ENCODE results near the gene MRGPRF.

MRGPRF gene, protein sequence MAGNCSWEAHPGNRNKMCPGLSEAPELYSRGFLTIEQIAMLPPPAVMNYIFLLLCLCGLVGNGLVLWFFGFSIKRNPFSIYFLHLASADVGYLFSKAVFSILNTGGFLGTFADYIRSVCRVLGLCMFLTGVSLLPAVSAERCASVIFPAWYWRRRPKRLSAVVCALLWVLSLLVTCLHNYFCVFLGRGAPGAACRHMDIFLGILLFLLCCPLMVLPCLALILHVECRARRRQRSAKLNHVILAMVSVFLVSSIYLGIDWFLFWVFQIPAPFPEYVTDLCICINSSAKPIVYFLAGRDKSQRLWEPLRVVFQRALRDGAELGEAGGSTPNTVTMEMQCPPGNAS

DNA sequence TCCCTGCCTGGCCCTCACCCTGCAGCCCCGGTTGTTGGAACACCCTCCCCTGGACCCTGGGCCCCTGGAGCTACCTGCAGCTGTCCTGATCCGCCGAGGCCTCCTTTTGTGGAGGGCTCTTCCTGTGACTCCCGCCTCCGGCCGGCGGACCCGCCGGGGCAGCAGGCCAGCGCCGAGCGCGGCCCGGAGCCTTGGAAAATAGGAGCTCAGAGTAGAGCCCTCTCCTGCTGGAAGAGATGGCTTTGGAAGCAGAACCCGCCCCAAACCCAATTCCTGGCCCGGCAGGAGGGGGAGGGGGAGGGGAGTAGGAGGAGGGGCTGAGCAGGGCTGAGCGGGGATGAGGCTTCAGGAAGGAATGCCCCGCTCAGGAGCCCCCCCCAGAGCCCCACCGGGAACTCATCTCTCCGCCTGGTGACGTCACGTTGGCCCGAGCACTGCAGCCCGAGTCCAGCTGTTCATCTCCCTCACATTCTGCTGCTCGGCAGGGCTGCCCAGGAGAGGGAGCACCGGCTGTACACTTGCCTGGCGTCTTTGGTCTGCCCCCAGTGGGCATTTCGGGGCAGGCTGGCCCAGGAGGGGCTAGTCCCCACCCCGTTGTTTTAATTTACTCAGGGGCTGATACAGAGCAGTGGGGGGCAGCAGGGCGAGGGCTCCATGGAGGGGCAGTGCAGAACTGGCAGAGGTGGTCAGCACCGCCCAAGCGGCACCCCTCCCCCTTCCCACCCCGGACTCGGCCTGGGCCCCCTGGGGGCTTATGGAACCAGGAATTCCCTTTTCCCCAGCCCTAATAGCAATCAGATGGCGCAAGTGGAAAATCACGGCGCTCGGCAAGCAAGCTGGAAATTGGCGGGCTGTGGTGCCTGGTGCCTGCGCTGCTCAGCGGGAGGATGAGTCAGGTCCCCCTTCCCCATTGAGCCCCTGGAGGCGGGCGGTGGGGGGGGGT, at the start of gene MRGPRF:
Gene MRGPRF (minus strand): TSS at position 238 of the 943 bp plus-strand sequence. CDS start 3,345 bp downstream, outside the sequence.
- in situ Hi-C loops (cut with HindIII; ENCODE audit: low sequenced_read_pairs): no loop called here
- TF ChIP-seq, protein P1, sequence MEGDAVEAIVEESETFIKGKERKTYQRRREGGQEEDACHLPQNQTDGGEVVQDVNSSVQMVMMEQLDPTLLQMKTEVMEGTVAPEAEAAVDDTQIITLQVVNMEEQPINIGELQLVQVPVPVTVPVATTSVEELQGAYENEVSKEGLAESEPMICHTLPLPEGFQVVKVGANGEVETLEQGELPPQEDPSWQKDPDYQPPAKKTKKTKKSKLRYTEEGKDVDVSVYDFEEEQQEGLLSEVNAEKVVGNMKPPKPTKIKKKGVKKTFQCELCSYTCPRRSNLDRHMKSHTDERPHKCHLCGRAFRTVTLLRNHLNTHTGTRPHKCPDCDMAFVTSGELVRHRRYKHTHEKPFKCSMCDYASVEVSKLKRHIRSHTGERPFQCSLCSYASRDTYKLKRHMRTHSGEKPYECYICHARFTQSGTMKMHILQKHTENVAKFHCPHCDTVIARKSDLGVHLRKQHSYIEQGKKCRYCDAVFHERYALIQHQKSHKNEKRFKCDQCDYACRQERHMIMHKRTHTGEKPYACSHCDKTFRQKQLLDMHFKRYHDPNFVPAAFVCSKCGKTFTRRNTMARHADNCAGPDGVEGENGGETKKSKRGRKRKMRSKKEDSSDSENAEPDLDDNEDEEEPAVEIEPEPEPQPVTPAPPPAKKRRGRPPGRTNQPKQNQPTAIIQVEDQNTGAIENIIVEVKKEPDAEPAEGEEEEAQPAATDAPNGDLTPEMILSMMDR (IDR thresholded peaks at IDR 0.05; ENCODE audit: low read depth, low read length): peak; percentile 65
- H3K4me3 ChIP-seq (ENCODE audit: low read depth, low read length): peak within 1 kb of the TSS; percentile 42
- peak; percentile 82 for DNase-seq (ENCODE audit: low read depth, low spot score)

DNA sequence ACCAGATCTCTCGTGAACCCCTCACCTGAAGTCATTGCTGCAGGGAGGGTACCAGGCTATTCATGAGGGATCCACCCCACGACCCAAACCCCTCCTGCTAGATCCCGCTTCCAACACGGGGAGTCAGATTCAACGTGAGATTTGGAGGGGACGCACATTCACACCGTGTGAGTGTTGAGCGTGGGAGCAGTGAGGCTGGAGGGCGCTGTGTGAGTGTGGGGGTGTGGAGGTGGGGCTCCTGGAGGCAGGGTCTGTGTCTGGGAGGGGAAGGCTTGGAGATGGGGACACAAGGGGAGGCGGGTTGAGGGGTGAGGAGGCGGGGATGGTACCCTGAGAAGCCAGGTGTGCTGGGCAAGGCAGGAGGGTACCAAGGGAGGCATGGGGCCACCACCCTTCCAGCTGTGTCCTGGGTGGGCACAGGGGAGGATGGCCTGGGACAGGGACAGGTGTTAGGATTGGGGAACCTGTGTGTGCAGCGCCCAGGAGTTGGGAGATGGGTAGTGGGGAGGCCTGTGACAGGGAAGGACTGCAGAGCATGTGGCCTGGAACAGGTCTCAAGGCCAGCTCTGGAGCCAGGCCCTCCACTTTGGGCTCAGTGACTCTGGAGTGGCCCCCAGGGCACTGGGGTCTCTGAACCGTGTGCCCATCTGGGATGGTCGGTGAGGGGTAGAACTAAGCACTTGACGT, 49.3 kb upstream of the MRGPRF start:
- DNase-seq (ENCODE audit: low read depth, low spot score): no peak
- in situ Hi-C loops (cut with HindIII; ENCODE audit: low sequenced_read_pairs): no loop called here
- no peak overlapping the region for H3K4me3 ChIP-seq (ENCODE audit: low read depth, low read length)
- TF ChIP-seq, protein P1 (IDR thresholded peaks at IDR 0.05; ENCODE audit: low read depth, low read length): no peak

DNA sequence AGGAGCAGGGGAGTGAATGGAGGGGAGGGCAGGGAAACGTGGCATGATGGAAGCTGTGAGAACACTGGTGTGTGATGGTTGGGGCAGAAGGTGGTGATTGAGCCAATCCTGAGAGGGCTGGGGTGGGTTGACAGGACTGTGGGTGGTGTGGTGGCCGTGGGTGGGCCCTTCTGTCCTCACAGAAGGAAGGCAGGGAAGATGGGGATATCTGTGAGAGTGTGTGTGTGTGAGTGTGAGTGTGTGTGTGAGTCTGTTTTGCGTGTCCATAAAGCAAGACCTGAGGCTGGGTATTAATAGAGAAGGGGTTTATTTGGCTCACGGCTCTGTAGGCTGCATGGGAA, 48.6 kb upstream of the MRGPRF start:
- in situ Hi-C loops (cut with HindIII; ENCODE audit: low sequenced_read_pairs): no loop called here
- DNase-seq (ENCODE audit: low read depth, low spot score): no peak
- H3K4me3 ChIP-seq (ENCODE audit: low read depth, low read length): no peak overlapping the region
- TF ChIP-seq, protein P1 (IDR thresholded peaks at IDR 0.05; ENCODE audit: low read depth, low read length): no peak

DNA sequence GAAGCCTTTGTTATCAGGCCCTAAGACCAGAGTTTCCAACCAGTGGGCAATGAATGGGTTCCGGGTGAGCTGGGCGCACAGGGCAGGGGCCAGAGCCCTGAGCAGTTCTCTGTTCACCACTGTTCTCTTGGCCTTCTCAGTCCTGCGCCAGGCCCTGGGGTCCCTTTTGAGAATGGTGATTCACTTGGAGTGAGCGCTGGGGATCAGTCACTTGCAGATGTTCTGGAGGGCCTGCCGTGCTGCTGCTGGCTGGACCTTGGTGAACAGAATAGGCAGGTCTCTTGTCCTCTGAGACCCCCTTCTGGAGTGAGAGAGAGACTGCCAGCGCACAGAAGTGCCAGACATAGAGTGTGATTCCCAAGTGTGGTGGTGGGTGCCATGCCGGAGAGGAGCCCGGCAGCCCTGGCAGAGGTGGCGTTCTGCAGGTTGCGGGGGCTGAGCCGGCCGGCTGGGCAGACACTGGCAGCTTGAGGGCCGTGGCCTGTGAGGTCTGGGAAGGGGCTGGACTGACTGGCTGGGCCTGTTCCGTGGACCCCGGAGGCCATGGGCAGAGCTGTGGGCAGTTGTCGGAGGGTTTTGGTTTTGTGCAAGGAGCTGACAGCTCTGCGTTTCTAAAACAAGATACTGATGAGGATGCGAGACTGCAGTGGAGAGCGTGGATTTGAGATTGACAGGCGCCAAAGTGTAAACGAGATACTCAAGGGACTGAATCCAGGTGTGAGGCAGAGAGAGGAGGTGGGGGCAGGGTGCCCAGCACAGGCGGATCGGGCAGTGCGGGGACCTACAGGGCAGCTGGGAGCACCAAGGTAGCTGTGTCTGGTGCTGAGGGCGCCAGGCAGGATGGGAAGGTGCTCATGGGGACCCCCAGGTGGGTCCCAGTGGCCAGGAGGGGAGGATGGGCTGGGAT, 48.0 kb upstream of the MRGPRF start:
- TF ChIP-seq, protein P1 (IDR thresholded peaks at IDR 0.05; ENCODE audit: low read depth, low read length): no peak
- no peak overlapping the region for H3K4me3 ChIP-seq (ENCODE audit: low read depth, low read length)
- no peak for DNase-seq (ENCODE audit: low read depth, low spot score)
- in situ Hi-C loops (cut with HindIII; ENCODE audit: low sequenced_read_pairs): no loop called here

DNA sequence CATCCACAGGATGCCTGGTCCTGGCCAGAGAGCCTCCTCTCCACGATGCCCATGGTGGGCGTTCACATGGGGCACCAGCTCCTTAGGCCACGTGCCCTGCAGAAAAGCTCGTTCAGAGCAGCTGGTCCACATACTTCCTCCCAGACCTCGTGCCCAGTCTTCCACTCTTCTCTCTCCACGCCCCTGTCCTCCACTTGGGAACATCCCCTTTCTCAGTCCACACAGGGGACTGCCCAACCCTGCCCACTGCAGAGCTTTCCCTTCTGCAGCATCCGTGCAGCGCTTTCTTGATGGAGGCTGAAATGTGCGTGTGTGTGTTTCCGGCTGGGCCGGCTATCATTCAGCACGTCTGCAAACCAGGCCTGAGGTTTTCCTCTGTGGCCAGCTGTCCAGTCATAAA, 46.9 kb upstream of the MRGPRF start:
- H3K4me3 ChIP-seq (ENCODE audit: low read depth, low read length): no peak overlapping the region
- DNase-seq (ENCODE audit: low read depth, low spot score): no peak
- in situ Hi-C loops (cut with HindIII; ENCODE audit: low sequenced_read_pairs): no loop called here
- TF ChIP-seq, protein P1 (IDR thresholded peaks at IDR 0.05; ENCODE audit: low read depth, low read length): no peak

Data from astrocyte of the spinal cord (primary cell).